ENCODE measurements around the gene RAB6B.

Gene RAB6B

GRCh38 chr3:133853063-133853924 is 42.4 kb downstream of the RAB6B start:
- H3K4me1 ChIP-seq (ENCODE audit: control insufficient read depth, insufficient read depth, low read length), result no peaks in the 10 kb centered on the region
- H3K27ac ChIP-seq (ENCODE audit: low read length), result no peak overlapping the region
- no peaks in the 10 kb centered on the region for H3K36me3 ChIP-seq (ENCODE audit: control insufficient read depth in 2 of 2, insufficient read depth in 2 of 2, low read length in 2 of 2)
- no peaks in the 10 kb centered on the region for H3K27me3 ChIP-seq (ENCODE audit: control insufficient read depth in 1 of 2, insufficient read depth in 2 of 2, low read length in 2 of 2)
- no peaks in the 10 kb centered on the region for H3K9me3 ChIP-seq (ENCODE audit: control insufficient read depth in 2 of 2, low read length in 2 of 2)
- no peak overlapping the region for H3K4me3 ChIP-seq (ENCODE audit: low read length in 2 of 2)
- no peak overlapping the region for H3K9ac ChIP-seq (ENCODE audit: low read length in 2 of 2)

GRCh38 chr3:133851931-133852330 is 43.8 kb downstream of the RAB6B start:
- Histone ChIP-seq H3K9me3 (ENCODE audit: control insufficient read depth in 2 of 2, low read length in 2 of 2) (no peaks in the 10 kb centered on the region), H3K36me3 (ENCODE audit: control insufficient read depth in 2 of 2, insufficient read depth in 2 of 2, low read length in 2 of 2) (no peaks in the 10 kb centered on the region)

DNA sequence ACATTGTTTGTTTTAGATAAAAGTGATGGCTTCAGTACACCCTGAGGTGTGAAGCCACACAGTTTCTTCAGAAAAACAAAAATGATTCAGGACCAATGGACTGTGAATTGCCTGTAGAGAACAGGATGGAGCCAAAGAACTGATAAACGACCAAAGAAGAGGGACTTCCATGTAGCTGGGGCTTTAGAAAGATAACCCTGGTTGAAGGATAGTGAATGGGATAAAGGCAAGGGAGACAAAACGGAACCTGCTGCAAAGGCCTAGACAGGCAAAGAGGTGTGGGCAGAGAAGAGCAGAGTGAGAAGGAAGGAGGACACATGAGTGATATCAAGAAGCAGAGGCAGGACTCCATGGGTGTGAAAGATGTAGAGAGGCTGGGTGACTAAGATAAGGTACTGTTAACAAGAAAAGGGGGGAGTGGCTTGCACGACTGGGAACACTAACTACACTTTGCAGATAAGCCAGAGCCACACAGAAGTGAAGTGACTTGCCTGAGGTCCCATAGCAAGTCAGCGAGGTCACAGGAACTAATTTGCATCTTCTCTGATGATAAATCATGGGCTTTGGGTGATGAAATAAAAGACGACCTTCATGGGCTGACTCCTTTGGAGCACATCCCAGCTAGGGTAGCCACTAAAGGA is 44.3 kb downstream of the RAB6B start:
- H3K36me3 ChIP-seq (ENCODE audit: control insufficient read depth in 2 of 2, insufficient read depth in 2 of 2, low read length in 2 of 2), result no peaks in the 10 kb centered on the region
- no peak overlapping the region for H3K9ac ChIP-seq (ENCODE audit: low read length in 2 of 2)
- H3K27me3 ChIP-seq (ENCODE audit: control insufficient read depth in 1 of 2, insufficient read depth in 2 of 2, low read length in 2 of 2), result no peaks in the 10 kb centered on the region
- no peak overlapping the region for H3K4me3 ChIP-seq (ENCODE audit: low read length in 2 of 2)
- H3K27ac ChIP-seq (ENCODE audit: low read length), result no peak overlapping the region
- H3K9me3 ChIP-seq (ENCODE audit: control insufficient read depth in 2 of 2, low read length in 2 of 2), result no peaks in the 10 kb centered on the region
- no peaks in the 10 kb centered on the region for H3K4me1 ChIP-seq (ENCODE audit: control insufficient read depth, insufficient read depth, low read length)

More at GRCh38 chr3:133851931-133852330, 43.8 kb downstream of the RAB6B start:
- Histone ChIP-seq H3K4me1 (ENCODE audit: control insufficient read depth, insufficient read depth, low read length) (no peaks in the 10 kb centered on the region), H3K27me3 (ENCODE audit: control insufficient read depth in 1 of 2, insufficient read depth in 2 of 2, low read length in 2 of 2) (no peaks in the 10 kb centered on the region), H3K4me3 (ENCODE audit: low read length in 2 of 2) (no peak overlapping the region), H3K9ac (ENCODE audit: low read length in 2 of 2) (no peak overlapping the region), H3K27ac (ENCODE audit: low read length) (no peak overlapping the region)

DNA sequence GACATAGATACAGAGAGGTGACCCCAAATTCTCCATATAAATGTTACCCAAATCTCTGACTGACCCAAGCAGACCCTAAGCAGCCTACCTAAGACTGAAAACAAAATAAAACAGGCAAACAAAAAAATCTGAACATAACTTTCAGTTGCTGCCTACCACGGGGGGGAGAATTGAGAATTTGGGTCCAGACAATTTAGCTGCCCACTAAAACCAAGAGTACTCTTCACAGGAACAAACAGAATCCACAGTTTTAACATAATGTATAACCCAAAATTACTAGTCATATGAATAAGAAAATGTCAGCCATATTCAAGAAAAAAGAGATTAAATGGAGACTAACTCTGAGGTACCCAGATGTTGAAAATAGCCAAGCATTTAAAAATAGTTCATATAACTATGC is 45.6 kb downstream of the RAB6B start:
- Histone ChIP-seq H3K27me3 (ENCODE audit: control insufficient read depth in 1 of 2, insufficient read depth in 2 of 2, low read length in 2 of 2) (no peaks in the 10 kb centered on the region), H3K4me1 (ENCODE audit: control insufficient read depth, insufficient read depth, low read length) (no peaks in the 10 kb centered on the region), H3K36me3 (ENCODE audit: control insufficient read depth in 2 of 2, insufficient read depth in 2 of 2, low read length in 2 of 2) (no peaks in the 10 kb centered on the region), H3K27ac (ENCODE audit: low read length) (no peak overlapping the region), H3K9me3 (ENCODE audit: control insufficient read depth in 2 of 2, low read length in 2 of 2) (no peaks in the 10 kb centered on the region), H3K4me3 (ENCODE audit: low read length in 2 of 2) (no peak overlapping the region), H3K9ac (ENCODE audit: low read length in 2 of 2) (no peak overlapping the region)

DNA sequence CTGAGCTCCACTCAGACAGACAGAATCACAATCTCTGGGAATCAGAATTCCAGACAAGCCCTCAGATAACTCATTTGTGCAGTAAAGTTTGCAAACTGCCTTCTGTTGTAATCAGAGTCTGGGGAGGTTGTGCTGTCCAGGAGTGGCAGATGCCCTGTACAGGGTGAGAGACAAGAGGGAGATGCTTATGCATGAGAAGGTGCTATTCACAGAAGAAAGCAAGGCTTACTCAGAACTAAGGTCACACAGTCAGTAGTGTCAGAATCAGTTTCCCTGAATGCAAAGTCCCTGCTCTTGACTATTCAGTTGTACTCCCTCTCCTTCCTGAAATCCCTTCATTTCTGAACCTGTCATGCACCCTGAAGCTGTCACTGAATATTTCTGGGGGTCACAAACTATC is 46.3 kb downstream of the RAB6B start:
- no peaks in the 10 kb centered on the region for H3K36me3 ChIP-seq (ENCODE audit: control insufficient read depth in 2 of 2, insufficient read depth in 2 of 2, low read length in 2 of 2)
- no peaks in the 10 kb centered on the region for H3K4me1 ChIP-seq (ENCODE audit: control insufficient read depth, insufficient read depth, low read length)
- H3K9me3 ChIP-seq (ENCODE audit: control insufficient read depth in 2 of 2, low read length in 2 of 2), result no peaks in the 10 kb centered on the region
- H3K9ac ChIP-seq (ENCODE audit: low read length in 2 of 2), result no peak overlapping the region
- H3K27ac ChIP-seq (ENCODE audit: low read length), result no peak overlapping the region
- H3K4me3 ChIP-seq (ENCODE audit: low read length in 2 of 2), result no peak overlapping the region
- no peaks in the 10 kb centered on the region for H3K27me3 ChIP-seq (ENCODE audit: control insufficient read depth in 1 of 2, insufficient read depth in 2 of 2, low read length in 2 of 2)

DNA sequence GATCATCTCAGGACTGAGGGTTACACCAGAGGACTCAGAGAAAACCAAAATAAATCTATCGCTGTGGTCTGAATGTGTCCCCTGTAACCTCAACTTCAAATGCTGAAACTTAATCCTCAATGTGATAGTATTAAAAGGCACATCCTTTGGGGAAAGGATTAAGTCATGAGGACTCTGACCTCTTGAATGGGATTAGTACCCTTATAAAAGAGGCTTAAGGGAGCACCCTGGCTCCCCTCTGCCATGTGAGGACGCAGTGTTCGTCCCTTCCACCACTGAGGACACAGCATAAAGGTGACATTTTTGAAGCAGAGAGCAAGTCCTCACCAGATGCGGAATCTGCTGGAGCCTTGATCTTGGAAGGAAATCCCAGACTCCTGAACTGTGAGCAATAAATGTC is 50.6 kb downstream of the RAB6B start:
- Histone ChIP-seq H3K4me1 (ENCODE audit: control insufficient read depth, insufficient read depth, low read length) (no peaks in the 10 kb centered on the region), H3K4me3 (ENCODE audit: low read length in 2 of 2) (no peak overlapping the region), H3K36me3 (ENCODE audit: control insufficient read depth in 2 of 2, insufficient read depth in 2 of 2, low read length in 2 of 2) (peaks cover 0 to 6% of the 10 kb centered on the region in 2 donors), H3K9me3 (ENCODE audit: control insufficient read depth in 2 of 2, low read length in 2 of 2) (no peaks in the 10 kb centered on the region), H3K9ac (ENCODE audit: low read length in 2 of 2) (no peak overlapping the region), H3K27ac (ENCODE audit: low read length) (no peak overlapping the region), H3K27me3 (ENCODE audit: control insufficient read depth in 1 of 2, insufficient read depth in 2 of 2, low read length in 2 of 2) (no peaks in the 10 kb centered on the region)

DNA sequence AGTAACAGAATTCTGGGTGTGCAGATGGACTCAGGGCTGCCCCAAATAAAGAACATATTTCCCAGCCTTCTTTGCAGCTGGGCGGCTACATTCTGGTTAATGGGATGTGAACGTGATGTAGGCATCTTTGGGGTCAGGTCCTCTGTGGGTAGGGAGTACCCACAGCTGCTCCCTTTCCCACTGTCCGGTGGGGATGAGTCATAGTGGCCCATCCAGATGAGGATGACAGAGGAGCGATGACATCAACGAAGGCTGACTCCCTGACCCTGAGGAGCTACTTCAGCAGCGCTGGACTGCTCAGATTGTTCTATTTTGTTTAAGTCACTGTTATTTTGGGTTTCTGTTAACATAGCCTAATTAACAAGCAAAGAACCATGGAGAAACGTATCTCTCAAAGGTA is 52.0 kb downstream of the RAB6B start:
- H3K4me3 ChIP-seq (ENCODE audit: low read length in 2 of 2), result no peak overlapping the region
- no peak overlapping the region for H3K27ac ChIP-seq (ENCODE audit: low read length)
- H3K36me3 ChIP-seq (ENCODE audit: control insufficient read depth in 2 of 2, insufficient read depth in 2 of 2, low read length in 2 of 2), result peaks cover 8 to 14% of the 10 kb centered on the region in 2 donors
- H3K27me3 ChIP-seq (ENCODE audit: control insufficient read depth in 1 of 2, insufficient read depth in 2 of 2, low read length in 2 of 2), result no peaks in the 10 kb centered on the region
- H3K4me1 ChIP-seq (ENCODE audit: control insufficient read depth, insufficient read depth, low read length), result no peaks in the 10 kb centered on the region
- H3K9ac ChIP-seq (ENCODE audit: low read length in 2 of 2), result no peak overlapping the region
- no peaks in the 10 kb centered on the region for H3K9me3 ChIP-seq (ENCODE audit: control insufficient read depth in 2 of 2, low read length in 2 of 2)

DNA sequence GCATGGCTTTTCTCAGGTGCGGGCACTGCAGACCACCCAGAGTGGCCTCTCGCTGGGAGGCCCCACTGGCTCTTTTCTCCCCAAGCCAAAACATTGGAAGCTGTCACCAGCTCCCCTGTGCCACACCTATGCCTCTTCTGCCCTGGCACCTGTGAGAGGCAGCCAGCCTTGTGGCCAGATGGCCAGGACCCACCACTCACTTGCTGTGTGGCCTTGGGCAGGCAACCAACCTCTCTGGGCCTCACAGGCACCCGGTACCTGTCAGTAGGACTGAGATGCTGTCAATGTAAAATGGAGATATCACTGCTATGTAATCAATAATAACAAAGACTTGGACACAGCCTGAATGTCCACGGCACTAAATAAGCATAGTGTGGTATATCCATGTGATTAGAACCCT is 53.5 kb downstream of the RAB6B start:
- Histone ChIP-seq H3K27ac (ENCODE audit: low read length) (no peak overlapping the region), H3K27me3 (ENCODE audit: control insufficient read depth in 1 of 2, insufficient read depth in 2 of 2, low read length in 2 of 2) (no peaks in the 10 kb centered on the region), H3K36me3 (ENCODE audit: control insufficient read depth in 2 of 2, insufficient read depth in 2 of 2, low read length in 2 of 2) (peaks cover 8 to 22% of the 10 kb centered on the region in 2 donors), H3K4me3 (ENCODE audit: low read length in 2 of 2) (no peak overlapping the region), H3K9ac (ENCODE audit: low read length in 2 of 2) (no peak overlapping the region), H3K4me1 (ENCODE audit: control insufficient read depth, insufficient read depth, low read length) (no peaks in the 10 kb centered on the region), H3K9me3 (ENCODE audit: control insufficient read depth in 2 of 2, low read length in 2 of 2) (no peaks in the 10 kb centered on the region)

DNA sequence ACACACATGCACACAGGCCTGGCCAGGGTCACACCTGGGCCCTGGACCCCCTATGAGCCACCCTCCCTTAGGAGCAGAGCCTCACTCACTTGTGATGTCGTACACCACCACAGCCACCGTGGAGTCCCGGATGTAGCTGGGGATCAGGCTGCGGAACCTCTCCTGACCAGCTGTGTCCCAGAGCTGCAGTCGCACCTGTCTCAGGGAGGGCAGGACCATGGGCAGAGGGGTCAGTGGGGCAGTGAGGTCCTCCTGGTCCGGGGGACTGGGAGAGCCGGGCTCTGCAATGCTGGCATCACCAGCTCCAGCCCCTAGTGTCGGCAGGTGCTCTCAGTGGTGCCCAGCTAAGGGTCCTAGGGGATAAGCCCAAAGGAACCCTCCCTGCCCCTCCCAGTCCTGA is 54.5 kb downstream of the RAB6B start:
- Histone ChIP-seq H3K4me3 (ENCODE audit: low read length in 2 of 2) (no peak overlapping the region), H3K4me1 (ENCODE audit: control insufficient read depth, insufficient read depth, low read length) (no peaks in the 10 kb centered on the region), H3K36me3 (ENCODE audit: control insufficient read depth in 2 of 2, insufficient read depth in 2 of 2, low read length in 2 of 2) (peaks cover 13 to 26% of the 10 kb centered on the region in 2 donors)

GRCh38 chr3:133840767-133841166 is 54.9 kb downstream of the RAB6B start:
- no peaks in the 10 kb centered on the region for H3K27me3 ChIP-seq (ENCODE audit: control insufficient read depth in 1 of 2, insufficient read depth in 2 of 2, low read length in 2 of 2)
- no peak overlapping the region for H3K4me3 ChIP-seq (ENCODE audit: low read length in 2 of 2)

More for the DNA sequence above, 54.5 kb downstream of the RAB6B start:
- Histone ChIP-seq H3K27ac (ENCODE audit: low read length) (no peak overlapping the region), H3K9ac (ENCODE audit: low read length in 2 of 2) (no peak overlapping the region), H3K9me3 (ENCODE audit: control insufficient read depth in 2 of 2, low read length in 2 of 2) (no peaks in the 10 kb centered on the region), H3K27me3 (ENCODE audit: control insufficient read depth in 1 of 2, insufficient read depth in 2 of 2, low read length in 2 of 2) (no peaks in the 10 kb centered on the region)

More at GRCh38 chr3:133840767-133841166, 54.9 kb downstream of the RAB6B start:
- Histone ChIP-seq H3K36me3 (ENCODE audit: control insufficient read depth in 2 of 2, insufficient read depth in 2 of 2, low read length in 2 of 2) (peaks cover 13 to 26% of the 10 kb centered on the region in 2 donors), H3K4me1 (ENCODE audit: control insufficient read depth, insufficient read depth, low read length) (no peaks in the 10 kb centered on the region), H3K27ac (ENCODE audit: low read length) (no peak overlapping the region), H3K9ac (ENCODE audit: low read length in 2 of 2) (no peak overlapping the region), H3K9me3 (ENCODE audit: control insufficient read depth in 2 of 2, low read length in 2 of 2) (no peaks in the 10 kb centered on the region)

Measured in stomach smooth muscle (tissue), 2 donors.